Activated naive CD8-positive, alpha-beta T cell treated with anti-CD3 and anti-CD28 coated beads for 36 hours (primary cell): ENCODE data around the gene CPNE8. TPM values are rescaled to one million over a fixed set of nuclear protein-coding genes. Genes with fewer than 3 reads are reported as not detected.

Source experiments
- DNase-seq: peaks from one replicate; pipeline ENCODE4 v3.0.0; 2021
- H3K27ac Mint-ChIP-seq: one replicate; pipeline ENCODE4 v1.8.0; 2022; ENCODE audit warnings: mild to moderate bottlenecking, moderate library complexity, mixed read lengths
- H3K27me3 Mint-ChIP-seq: one replicate; pipeline ENCODE4 v1.8.0; 2022; ENCODE audit warnings: mild to moderate bottlenecking, mixed read lengths
- H3K36me3 Mint-ChIP-seq: one replicate; pipeline ENCODE4 v1.8.0; 2021; ENCODE audit warnings: mild to moderate bottlenecking, mixed read lengths
- H3K4me1 Mint-ChIP-seq: one replicate; pipeline ENCODE4 v1.8.0; 2021; ENCODE audit warnings: mixed read lengths
- H3K4me3 Mint-ChIP-seq: one replicate; pipeline ENCODE4 v1.8.0; 2022; ENCODE audit warnings: mild to moderate bottlenecking, moderate library complexity, mixed read lengths
- H3K9me3 Mint-ChIP-seq: one replicate; pipeline ENCODE4 v1.8.0; 2022; ENCODE audit warnings: mixed read lengths
- total RNA-seq, 2 experiments: library from RNA; stranded (reverse); gene quantifications; one replicate each; pipeline ENCODE4 v1.2.3, GENCODE V29; 2021

The CPNE8 gene
- total RNA-seq, 2 experiments from 2014 or later, result 2.3 to 4.2 TPM

GRCh38 chr12:38690646-38691045 is 214.7 kb downstream of the CPNE8 start:
- no peaks in the 10 kb centered on the region for H3K36me3 Mint-ChIP-seq
- no peaks in the 10 kb centered on the region for H3K9me3 Mint-ChIP-seq
- H3K27ac Mint-ChIP-seq, result no peak overlapping the region
- DNase-seq, result no peak
- no peaks in the 10 kb centered on the region for H3K27me3 Mint-ChIP-seq
- no peak overlapping the region for H3K4me3 Mint-ChIP-seq
- no peaks in the 10 kb centered on the region for H3K4me1 Mint-ChIP-seq

- Mint-ChIP-seq H3K9me3 (no peaks in the 10 kb centered on the region), H3K4me1 (no peaks in the 10 kb centered on the region), H3K4me3 (no peak overlapping the region), H3K36me3 (no peaks in the 10 kb centered on the region), H3K27me3 (no peaks in the 10 kb centered on the region), H3K27ac (no peak overlapping the region)
- DNase-seq, result no peak
Measured at GRCh38 chr12:38689704-38690103, 215.7 kb downstream of the CPNE8 start.

- Mint-ChIP-seq H3K4me3 (no peak overlapping the region), H3K27ac (no peak overlapping the region), H3K4me1 (no peaks in the 10 kb centered on the region), H3K36me3 (no peaks in the 10 kb centered on the region), H3K9me3 (no peaks in the 10 kb centered on the region), H3K27me3 (no peaks in the 10 kb centered on the region)
- no peak for DNase-seq
Measured at GRCh38 chr12:38689195-38689594, 216.2 kb downstream of the CPNE8 start.

- Mint-ChIP-seq H3K27ac (no peak overlapping the region), H3K36me3 (no peaks in the 10 kb centered on the region), H3K9me3 (no peaks in the 10 kb centered on the region), H3K4me3 (no peak overlapping the region), H3K4me1 (no peaks in the 10 kb centered on the region), H3K27me3 (no peaks in the 10 kb centered on the region)
- DNase-seq, result no peak
Measured at GRCh38 chr12:38682521-38682920, 222.9 kb downstream of the CPNE8 start.

GRCh38 chr12:38669530-38669929 is 235.9 kb downstream of the CPNE8 start:
- Mint-ChIP-seq H3K27ac (no peak overlapping the region), H3K4me3 (no peak overlapping the region), H3K27me3 (no peaks in the 10 kb centered on the region), H3K4me1 (no peaks in the 10 kb centered on the region), H3K36me3 (peaks cover 2% of the 10 kb centered on the region), H3K9me3 (peaks cover 2% of the 10 kb centered on the region)
- no peak for DNase-seq

GRCh38 chr12:38669081-38669480 is 236.3 kb downstream of the CPNE8 start:
- Mint-ChIP-seq H3K27ac (no peak overlapping the region), H3K27me3 (no peaks in the 10 kb centered on the region), H3K4me3 (no peak overlapping the region), H3K9me3 (peaks cover 2% of the 10 kb centered on the region), H3K4me1 (no peaks in the 10 kb centered on the region), H3K36me3 (peaks cover 2% of the 10 kb centered on the region)
- DNase-seq, result no peak

GRCh38 chr12:38666425-38666824 is 239.0 kb downstream of the CPNE8 start:
- H3K27ac Mint-ChIP-seq, result no peak overlapping the region
- no peaks in the 10 kb centered on the region for H3K27me3 Mint-ChIP-seq
- no peak overlapping the region for H3K4me3 Mint-ChIP-seq
- peaks cover 2% of the 10 kb centered on the region for H3K36me3 Mint-ChIP-seq
- H3K9me3 Mint-ChIP-seq, result peaks cover 13% of the 10 kb centered on the region
- DNase-seq, result no peak
- H3K4me1 Mint-ChIP-seq, result no peaks in the 10 kb centered on the region

- Mint-ChIP-seq H3K27me3 (no peaks in the 10 kb centered on the region), H3K4me1 (no peaks in the 10 kb centered on the region), H3K9me3 (peaks cover 18% of the 10 kb centered on the region), H3K27ac (no peak overlapping the region), H3K4me3 (no peak overlapping the region), H3K36me3 (peaks cover 2% of the 10 kb centered on the region)
- no peak for DNase-seq
Measured at GRCh38 chr12:38664661-38665269, 240.6 kb downstream of the CPNE8 start.

GRCh38 chr12:38662829-38663228 is 242.6 kb downstream of the CPNE8 start:
- no peak for DNase-seq
- Mint-ChIP-seq H3K27ac (no peak overlapping the region), H3K4me1 (no peaks in the 10 kb centered on the region), H3K27me3 (no peaks in the 10 kb centered on the region), H3K4me3 (no peak overlapping the region), H3K36me3 (peaks cover 6% of the 10 kb centered on the region), H3K9me3 (peaks cover 22% of the 10 kb centered on the region)

GRCh38 chr12:38653650-38654049 is 251.7 kb downstream of the CPNE8 start:
- Mint-ChIP-seq H3K9me3 (no peaks in the 10 kb centered on the region), H3K27me3 (no peaks in the 10 kb centered on the region), H3K27ac (no peak overlapping the region), H3K4me1 (no peaks in the 10 kb centered on the region), H3K4me3 (no peak overlapping the region), H3K36me3 (no peaks in the 10 kb centered on the region)
- DNase-seq, result no peak

GRCh38 chr12:38648813-38649212 is 256.6 kb downstream of the CPNE8 start:
- Mint-ChIP-seq H3K4me3 (no peak overlapping the region), H3K4me1 (no peaks in the 10 kb centered on the region), H3K9me3 (no peaks in the 10 kb centered on the region), H3K36me3 (no peaks in the 10 kb centered on the region), H3K27me3 (no peaks in the 10 kb centered on the region), H3K27ac (no peak overlapping the region)
- no peak for DNase-seq

- H3K27ac Mint-ChIP-seq, result no peak overlapping the region
- no peaks in the 10 kb centered on the region for H3K27me3 Mint-ChIP-seq
- no peak for DNase-seq
- H3K4me3 Mint-ChIP-seq, result no peak overlapping the region
- no peaks in the 10 kb centered on the region for H3K9me3 Mint-ChIP-seq
- no peaks in the 10 kb centered on the region for H3K36me3 Mint-ChIP-seq
- no peaks in the 10 kb centered on the region for H3K4me1 Mint-ChIP-seq
Measured at GRCh38 chr12:38646146-38646545, 259.2 kb downstream of the CPNE8 start.

GRCh38 chr12:38639625-38640024 is 265.8 kb downstream of the CPNE8 start:
- no peaks in the 10 kb centered on the region for H3K4me1 Mint-ChIP-seq
- peaks cover 2% of the 10 kb centered on the region for H3K9me3 Mint-ChIP-seq
- H3K27ac Mint-ChIP-seq, result no peak overlapping the region
- H3K27me3 Mint-ChIP-seq, result no peaks in the 10 kb centered on the region
- no peaks in the 10 kb centered on the region for H3K36me3 Mint-ChIP-seq
- DNase-seq, result no peak
- H3K4me3 Mint-ChIP-seq, result no peak overlapping the region

- no peak overlapping the region for H3K4me3 Mint-ChIP-seq
- H3K9me3 Mint-ChIP-seq, result peaks cover 2% of the 10 kb centered on the region
- H3K36me3 Mint-ChIP-seq, result no peaks in the 10 kb centered on the region
- H3K27ac Mint-ChIP-seq, result no peak overlapping the region
- no peak for DNase-seq
- no peaks in the 10 kb centered on the region for H3K4me1 Mint-ChIP-seq
- H3K27me3 Mint-ChIP-seq, result no peaks in the 10 kb centered on the region
Measured at GRCh38 chr12:38638401-38638800, 267.0 kb downstream of the CPNE8 start.

- Mint-ChIP-seq H3K36me3 (no peaks in the 10 kb centered on the region), H3K9me3 (peaks cover 2% of the 10 kb centered on the region), H3K4me1 (no peaks in the 10 kb centered on the region), H3K27ac (no peak overlapping the region), H3K4me3 (no peak overlapping the region), H3K27me3 (no peaks in the 10 kb centered on the region)
- DNase-seq, result no peak
Measured at GRCh38 chr12:38633511-38633910, 271.9 kb downstream of the CPNE8 start.

- no peaks in the 10 kb centered on the region for H3K27me3 Mint-ChIP-seq
- no peaks in the 10 kb centered on the region for H3K4me1 Mint-ChIP-seq
- no peak overlapping the region for H3K27ac Mint-ChIP-seq
- H3K4me3 Mint-ChIP-seq, result no peak overlapping the region
- no peak for DNase-seq
- H3K36me3 Mint-ChIP-seq, result no peaks in the 10 kb centered on the region
- H3K9me3 Mint-ChIP-seq, result no peaks in the 10 kb centered on the region
Measured at GRCh38 chr12:38629064-38629463, 276.3 kb downstream of the CPNE8 start.
